Neural cell (in vitro differentiated cells): ENCODE results near the gene SMAP2. TPM values are rescaled to one million over a fixed set of nuclear protein-coding genes. Genes with fewer than 3 reads are reported as not detected.

Experiments used
- H2AFZ ChIP-seq: fragments of 200-600, 300-800 bp; sonication (generic), shearing (Covaris generic); 2 replicates; pipeline ENCODE4 v1.6.0; 2014; ENCODE audit warnings: low read depth, mild to moderate bottlenecking, antibody characterized with exemption, low read length, moderate library complexity
- H3F3A ChIP-seq: fragments of 200-600 bp; shearing (Covaris generic); 2 replicates; pipeline ENCODE4 v1.6.1; 2016; ENCODE audit warnings: mild to moderate bottlenecking, moderate library complexity, mixed read lengths, antibody characterized with exemption, low read length; ENCODE audit not compliant: insufficient read depth, poor library complexity, severe bottlenecking
- H3K27ac ChIP-seq: fragments of 200-600, 300-800 bp; sonication (generic), shearing (Covaris generic); 2 replicates; pipeline ENCODE4 v1.5.1; 2014; ENCODE audit warnings: mild to moderate bottlenecking, low read length, moderate library complexity
- H3K27me3 ChIP-seq: fragments of 300-800, 200-600 bp; sonication (generic), shearing (Covaris generic); 2 replicates; pipeline ENCODE4 v1.6.0; 2014; ENCODE audit warnings: mild to moderate bottlenecking, low read depth, low read length, moderate library complexity; ENCODE audit not compliant: insufficient read depth
- H3K36me3 ChIP-seq: fragments of 300-800, 200-600 bp; sonication (generic), shearing (Covaris generic); 2 replicates; pipeline ENCODE4 v1.5.1; 2014; ENCODE audit warnings: mild to moderate bottlenecking, antibody characterized with exemption, low read length, moderate library complexity; ENCODE audit not compliant: insufficient read depth
- H3K4me2 ChIP-seq: fragments of 300-800, 200-600 bp; sonication (generic), shearing (Covaris generic); 2 replicates; pipeline ENCODE4 v1.6.0; 2014; ENCODE audit warnings: mild to moderate bottlenecking, low read length
- H3K4me3 ChIP-seq: fragments of 300-800, 200-600 bp; sonication (generic), shearing (Covaris generic); 2 replicates; pipeline ENCODE4 v1.5.1; 2014; ENCODE audit warnings: mild to moderate bottlenecking, low read length, moderate library complexity
- H3K79me2 ChIP-seq: fragments of 200-600 bp; shearing (Covaris generic); replicated peaks from 2 replicates; pipeline ENCODE4 v1.6.0; 2014; ENCODE audit warnings: mild to moderate bottlenecking, low read length, moderate library complexity; ENCODE audit not compliant: insufficient read depth
- H3K9ac ChIP-seq: fragments of 300-800, 200-600 bp; sonication (generic), shearing (Covaris generic); 2 replicates; pipeline ENCODE4 v1.6.1; 2016; ENCODE audit warnings: mild to moderate bottlenecking, low read length, mixed read lengths
- H3K9me2 ChIP-seq: fragments of 200-600 bp; shearing (Covaris generic); 2 replicates; pipeline ENCODE4 v1.6.1; 2016; ENCODE audit warnings: mild to moderate bottlenecking, low read length, mixed read lengths; ENCODE audit not compliant: insufficient read depth
- H3K9me3 ChIP-seq: fragments of 200-600, 300-800 bp; sonication (generic), shearing (Covaris generic); 2 replicates; pipeline ENCODE4 v1.6.1; 2016; ENCODE audit warnings: mild to moderate bottlenecking, mixed run types, low read length, moderate library complexity, mixed read lengths
- H4K20me1 ChIP-seq: fragments of 200-600 bp; shearing (Covaris generic); 2 replicates; pipeline ENCODE4 v1.6.1; 2016; ENCODE audit warnings: mild to moderate bottlenecking, mixed run types; ENCODE audit not compliant: insufficient read depth
- EP300 ChIP-seq: fragments of 450-650 bp; conservative IDR thresholded peaks from 2 replicates; pipeline ENCODE4 v1.6.1; 2014; ENCODE audit warnings: antibody characterized with exemption, mild to moderate bottlenecking, moderate library complexity; ENCODE audit not compliant: poor library complexity, severe bottlenecking
- EZH2 ChIP-seq: fragments of 200-600, 300-800 bp; shearing (Covaris generic), sonication (generic); IDR thresholded peaks from 2 replicates; pipeline ENCODE4 v1.6.1; 2014; ENCODE audit warnings: antibody characterized with exemption, low read length, borderline replicate concordance, mild to moderate bottlenecking; ENCODE audit not compliant: insufficient read depth, poor library complexity, severe bottlenecking
- MXI1 ChIP-seq: fragments of 450-650 bp; conservative IDR thresholded peaks from 2 replicates; pipeline ENCODE4 v1.6.1; 2014; ENCODE audit warnings: antibody characterized with exemption, mild to moderate bottlenecking; ENCODE audit not compliant: poor library complexity, severe bottlenecking
- POLR2AphosphoS5 ChIP-seq: IDR thresholded peaks from 2 replicates; pipeline ENCODE4 v1.6.1; 2012
- RAD21 ChIP-seq: fragments of 450-650 bp; conservative IDR thresholded peaks from 2 replicates; pipeline ENCODE4 v1.6.1; 2014; ENCODE audit warnings: antibody characterized with exemption, mild to moderate bottlenecking, moderate library complexity
- SMC3 ChIP-seq: fragments of 450-650 bp; conservative IDR thresholded peaks from 2 replicates; pipeline ENCODE4 v1.6.1; 2014; ENCODE audit warnings: antibody characterized with exemption, mild to moderate bottlenecking, moderate library complexity; ENCODE audit not compliant: poor library complexity
- TAF1 ChIP-seq: IDR thresholded peaks from 2 replicates; pipeline ENCODE4 v1.6.1; 2012; ENCODE audit warnings: low read depth
- polyA plus RNA-seq: library from polyadenylated mRNA; depleted of rRNA; stranded (reverse); fragments of >200 nt; gene quantifications from 2 replicates; pipeline ENCODE4 v1.2.3, GENCODE V29; 2014
- TF ChIP-seq, protein P1 (sequence below): IDR thresholded peaks from 2 replicates; pipeline ENCODE4 v1.6.1; 2012; ENCODE audit warnings: borderline replicate concordance
- TF ChIP-seq, protein P2 (sequence below): fragments of 450-650 bp; IDR thresholded peaks from 2 replicates; pipeline ENCODE4 v1.5.1; 2014; ENCODE audit warnings: antibody characterized with exemption, mild to moderate bottlenecking, moderate library complexity; ENCODE audit not compliant: poor library complexity, severe bottlenecking

SMAP2 gene
- polyA plus RNA-seq, 1 donor from 2014 or later, result 46.8 TPM

DNA sequence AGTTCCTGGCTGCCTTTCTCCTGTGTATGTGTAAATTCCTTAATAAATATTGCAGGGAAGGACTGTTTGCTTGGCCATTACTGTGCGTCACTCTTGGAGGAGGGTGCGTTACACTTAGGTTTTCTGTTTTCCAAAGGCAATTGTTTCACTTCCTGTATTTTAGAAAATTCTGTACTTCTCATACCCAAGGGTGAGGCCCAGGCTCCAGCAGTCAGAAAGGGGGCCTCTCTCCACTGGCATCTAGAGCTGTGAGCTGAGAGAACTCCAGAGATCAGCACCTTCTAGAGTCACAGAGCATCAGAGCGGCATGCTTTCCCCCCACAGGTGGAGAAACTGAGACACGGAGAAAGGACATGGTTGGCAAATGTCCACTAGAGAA lies 49.7 kb downstream of the SMAP2 start:
- H3K36me3 ChIP-seq, result peaks cover 10% of the 10 kb centered on the region
- no peak overlapping the region for H3K4me2 ChIP-seq
- no peaks in the 10 kb centered on the region for H3K9me3 ChIP-seq
- no peaks in the 10 kb centered on the region for H3K9me2 ChIP-seq
- no peak overlapping the region for H3K9ac ChIP-seq
- H3K79me2 ChIP-seq, result no peaks in the 10 kb centered on the region
- no peak overlapping the region for H3K4me3 ChIP-seq
- no peaks in the 10 kb centered on the region for H3K27me3 ChIP-seq
- H3F3A ChIP-seq, result no peaks in the 10 kb centered on the region
- no peak overlapping the region for H2AFZ ChIP-seq
- no peak overlapping the region for H3K27ac ChIP-seq
- TF ChIP-seq RAD21 (no peak), EZH2 (no peak), EP300 (no peak), MXI1 (no peak), TAF1 (no peak), POLR2AphosphoS5 (no peak), SMC3 (no peak)
- TF ChIP-seq, protein P1, sequence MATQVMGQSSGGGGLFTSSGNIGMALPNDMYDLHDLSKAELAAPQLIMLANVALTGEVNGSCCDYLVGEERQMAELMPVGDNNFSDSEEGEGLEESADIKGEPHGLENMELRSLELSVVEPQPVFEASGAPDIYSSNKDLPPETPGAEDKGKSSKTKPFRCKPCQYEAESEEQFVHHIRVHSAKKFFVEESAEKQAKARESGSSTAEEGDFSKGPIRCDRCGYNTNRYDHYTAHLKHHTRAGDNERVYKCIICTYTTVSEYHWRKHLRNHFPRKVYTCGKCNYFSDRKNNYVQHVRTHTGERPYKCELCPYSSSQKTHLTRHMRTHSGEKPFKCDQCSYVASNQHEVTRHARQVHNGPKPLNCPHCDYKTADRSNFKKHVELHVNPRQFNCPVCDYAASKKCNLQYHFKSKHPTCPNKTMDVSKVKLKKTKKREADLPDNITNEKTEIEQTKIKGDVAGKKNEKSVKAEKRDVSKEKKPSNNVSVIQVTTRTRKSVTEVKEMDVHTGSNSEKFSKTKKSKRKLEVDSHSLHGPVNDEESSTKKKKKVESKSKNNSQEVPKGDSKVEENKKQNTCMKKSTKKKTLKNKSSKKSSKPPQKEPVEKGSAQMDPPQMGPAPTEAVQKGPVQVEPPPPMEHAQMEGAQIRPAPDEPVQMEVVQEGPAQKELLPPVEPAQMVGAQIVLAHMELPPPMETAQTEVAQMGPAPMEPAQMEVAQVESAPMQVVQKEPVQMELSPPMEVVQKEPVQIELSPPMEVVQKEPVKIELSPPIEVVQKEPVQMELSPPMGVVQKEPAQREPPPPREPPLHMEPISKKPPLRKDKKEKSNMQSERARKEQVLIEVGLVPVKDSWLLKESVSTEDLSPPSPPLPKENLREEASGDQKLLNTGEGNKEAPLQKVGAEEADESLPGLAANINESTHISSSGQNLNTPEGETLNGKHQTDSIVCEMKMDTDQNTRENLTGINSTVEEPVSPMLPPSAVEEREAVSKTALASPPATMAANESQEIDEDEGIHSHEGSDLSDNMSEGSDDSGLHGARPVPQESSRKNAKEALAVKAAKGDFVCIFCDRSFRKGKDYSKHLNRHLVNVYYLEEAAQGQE, result no peak
- TF ChIP-seq, protein P2, sequence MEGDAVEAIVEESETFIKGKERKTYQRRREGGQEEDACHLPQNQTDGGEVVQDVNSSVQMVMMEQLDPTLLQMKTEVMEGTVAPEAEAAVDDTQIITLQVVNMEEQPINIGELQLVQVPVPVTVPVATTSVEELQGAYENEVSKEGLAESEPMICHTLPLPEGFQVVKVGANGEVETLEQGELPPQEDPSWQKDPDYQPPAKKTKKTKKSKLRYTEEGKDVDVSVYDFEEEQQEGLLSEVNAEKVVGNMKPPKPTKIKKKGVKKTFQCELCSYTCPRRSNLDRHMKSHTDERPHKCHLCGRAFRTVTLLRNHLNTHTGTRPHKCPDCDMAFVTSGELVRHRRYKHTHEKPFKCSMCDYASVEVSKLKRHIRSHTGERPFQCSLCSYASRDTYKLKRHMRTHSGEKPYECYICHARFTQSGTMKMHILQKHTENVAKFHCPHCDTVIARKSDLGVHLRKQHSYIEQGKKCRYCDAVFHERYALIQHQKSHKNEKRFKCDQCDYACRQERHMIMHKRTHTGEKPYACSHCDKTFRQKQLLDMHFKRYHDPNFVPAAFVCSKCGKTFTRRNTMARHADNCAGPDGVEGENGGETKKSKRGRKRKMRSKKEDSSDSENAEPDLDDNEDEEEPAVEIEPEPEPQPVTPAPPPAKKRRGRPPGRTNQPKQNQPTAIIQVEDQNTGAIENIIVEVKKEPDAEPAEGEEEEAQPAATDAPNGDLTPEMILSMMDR, result no peak
- H4K20me1 ChIP-seq, result no peaks in the 10 kb centered on the region

DNA sequence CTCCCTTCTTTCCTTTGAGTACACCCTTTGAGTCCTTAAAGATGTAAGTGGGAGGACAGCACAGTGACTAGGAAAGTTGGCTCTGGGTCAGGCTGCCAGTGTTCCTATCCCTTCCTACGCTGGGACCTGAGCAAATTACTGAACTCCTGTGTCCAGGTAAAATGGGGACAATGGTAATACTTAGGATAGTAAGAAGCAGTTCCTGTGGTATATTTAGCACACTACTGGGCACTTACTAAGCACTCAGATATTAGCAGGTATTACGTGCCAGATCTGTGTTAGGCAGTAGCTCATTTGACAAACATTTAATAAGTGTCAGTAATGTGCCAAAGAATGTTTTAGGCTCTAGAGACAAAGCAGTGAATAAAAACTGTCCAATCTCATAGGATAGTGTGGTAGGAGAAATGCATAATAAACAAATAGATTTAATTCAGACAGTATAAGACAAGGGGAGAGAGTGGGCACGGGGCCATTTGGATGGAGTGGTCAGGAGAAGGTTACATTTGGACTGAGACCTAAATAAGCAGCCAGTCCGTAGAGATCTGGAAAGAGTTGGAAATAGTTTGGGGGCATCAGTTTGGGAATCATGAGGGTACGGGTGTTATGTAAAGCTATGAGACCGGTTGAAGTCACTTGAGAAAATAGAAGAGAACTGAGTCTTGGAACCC lies 50.6 kb downstream of the SMAP2 start:
- peaks cover 3% of the 10 kb centered on the region for H3K36me3 ChIP-seq
- H3K4me3 ChIP-seq, result no peak overlapping the region
- H3K9me2 ChIP-seq, result no peaks in the 10 kb centered on the region
- H3K9ac ChIP-seq, result no peak overlapping the region
- no peak for TF ChIP-seq EZH2
- TF ChIP-seq POLR2AphosphoS5, result no peak
- no peak for TF ChIP-seq SMC3
- TF ChIP-seq RAD21, result no peak
- TF ChIP-seq, protein P2, result no peak
- no peak for TF ChIP-seq TAF1
- no peak for TF ChIP-seq MXI1
- TF ChIP-seq, protein P1, result no peak
- no peak for TF ChIP-seq EP300
- no peaks in the 10 kb centered on the region for H3K27me3 ChIP-seq
- H3F3A ChIP-seq, result no peaks in the 10 kb centered on the region
- no peak overlapping the region for H3K4me2 ChIP-seq
- H3K79me2 ChIP-seq, result no peaks in the 10 kb centered on the region
- no peak overlapping the region for H3K27ac ChIP-seq
- H2AFZ ChIP-seq, result no peak overlapping the region
- H3K9me3 ChIP-seq, result no peaks in the 10 kb centered on the region
- no peaks in the 10 kb centered on the region for H4K20me1 ChIP-seq
